ENCODE measurements around the gene ZBTB7B.

ZBTB7B gene

DNA sequence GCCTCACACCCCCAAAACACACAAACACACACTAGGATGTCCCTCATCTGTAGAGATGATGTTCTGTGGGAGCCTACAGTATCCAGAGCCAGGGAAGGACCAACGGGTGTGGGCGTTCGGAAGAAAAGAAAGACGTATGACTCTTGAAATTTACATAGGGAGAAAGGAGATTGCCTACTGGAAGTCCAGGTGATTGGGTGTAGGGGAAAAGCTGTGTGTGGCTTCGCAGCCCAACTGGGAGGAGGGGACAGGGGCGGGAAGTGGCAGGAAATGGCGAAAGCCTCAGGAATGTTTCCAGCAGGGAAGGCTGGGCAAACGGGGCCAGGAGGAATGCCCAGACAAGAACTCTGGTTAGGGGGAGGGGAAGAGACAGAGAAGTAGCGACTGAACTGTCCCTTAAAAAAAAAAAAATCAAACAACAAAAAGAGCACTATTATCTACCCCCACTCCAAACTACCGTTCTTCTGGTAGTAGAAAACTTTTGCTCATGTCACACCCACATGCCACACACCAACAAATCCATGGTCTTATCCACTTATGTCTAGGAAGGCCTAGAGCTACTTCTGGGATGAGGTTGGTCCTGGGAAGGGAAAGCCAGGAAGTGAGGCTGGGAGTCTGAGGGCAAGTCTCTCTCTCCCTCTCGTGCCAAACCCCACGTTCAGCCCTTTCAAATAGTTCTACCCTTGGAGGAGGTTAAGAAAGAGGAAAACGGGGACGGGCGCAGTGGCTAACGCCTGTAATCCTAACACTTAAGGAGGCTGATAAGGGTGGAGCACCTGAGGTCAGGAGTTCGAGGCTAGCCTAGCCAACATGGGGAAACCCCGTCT, 29.9 kb upstream of the ZBTB7B start (continued):
- peak; percentile 69 for TF ChIP-seq ZNF629 (tag by site-specific recombination; IDR thresholded peaks at IDR 0.05)
- TF ChIP-seq ZNF626 (tag by site-specific recombination; IDR thresholded peaks at IDR 0.05): no peak
- TF ChIP-seq, protein P1, sequence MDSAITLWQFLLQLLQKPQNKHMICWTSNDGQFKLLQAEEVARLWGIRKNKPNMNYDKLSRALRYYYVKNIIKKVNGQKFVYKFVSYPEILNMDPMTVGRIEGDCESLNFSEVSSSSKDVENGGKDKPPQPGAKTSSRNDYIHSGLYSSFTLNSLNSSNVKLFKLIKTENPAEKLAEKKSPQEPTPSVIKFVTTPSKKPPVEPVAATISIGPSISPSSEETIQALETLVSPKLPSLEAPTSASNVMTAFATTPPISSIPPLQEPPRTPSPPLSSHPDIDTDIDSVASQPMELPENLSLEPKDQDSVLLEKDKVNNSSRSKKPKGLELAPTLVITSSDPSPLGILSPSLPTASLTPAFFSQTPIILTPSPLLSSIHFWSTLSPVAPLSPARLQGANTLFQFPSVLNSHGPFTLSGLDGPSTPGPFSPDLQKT (IDR thresholded peaks at IDR 0.05; ENCODE audit: borderline replicate concordance, low read depth, low read length): no peak
- no peak for TF ChIP-seq ZNF423 (tag by site-specific recombination; IDR thresholded peaks at IDR 0.05)
- no peak for TF ChIP-seq ZNF768 (tag by site-specific recombination; IDR thresholded peaks at IDR 0.05)
- no peak for TF ChIP-seq ZNF19 (tag by site-specific recombination; IDR thresholded peaks at IDR 0.05; ENCODE audit: low read depth)
- 0 out of 2 replicates have a peak, but pooled peaks have one; percentile 36 for TF ChIP-seq ZNF24 (tag by site-specific recombination; IDR thresholded peaks at IDR 0.05)
- no peak for TF ChIP-seq ZNF521 (tag by site-specific recombination; IDR thresholded peaks at IDR 0.05)
- no peak for TF ChIP-seq ZNF530 (tag by site-specific recombination; IDR thresholded peaks at IDR 0.05; ENCODE audit: low read depth)
- no peak for TF ChIP-seq ZNF23 (tag by site-specific recombination; IDR thresholded peaks at IDR 0.05; ENCODE audit: borderline replicate concordance)
- no peak for TF ChIP-seq ZNF37A (tag by site-specific recombination; IDR thresholded peaks at IDR 0.05)
- TF ChIP-seq, protein P2, sequence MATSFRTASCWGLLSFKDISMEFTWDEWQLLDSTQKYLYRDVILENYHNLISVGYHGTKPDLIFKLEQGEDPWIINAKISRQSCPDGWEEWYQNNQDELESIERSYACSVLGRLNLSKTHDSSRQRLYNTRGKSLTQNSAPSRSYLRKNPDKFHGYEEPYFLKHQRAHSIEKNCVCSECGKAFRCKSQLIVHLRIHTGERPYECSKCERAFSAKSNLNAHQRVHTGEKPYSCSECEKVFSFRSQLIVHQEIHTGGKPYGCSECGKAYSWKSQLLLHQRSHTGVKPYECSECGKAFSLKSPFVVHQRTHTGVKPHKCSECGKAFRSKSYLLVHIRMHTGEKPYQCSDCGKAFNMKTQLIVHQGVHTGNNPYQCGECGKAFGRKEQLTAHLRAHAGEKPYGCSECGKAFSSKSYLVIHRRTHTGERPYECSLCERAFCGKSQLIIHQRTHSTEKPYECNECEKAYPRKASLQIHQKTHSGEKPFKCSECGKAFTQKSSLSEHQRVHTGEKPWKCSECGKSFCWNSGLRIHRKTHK (tag by site-specific recombination; IDR thresholded peaks at IDR 0.05): no peak
- TF ChIP-seq ZFP69B (tag by site-specific recombination; IDR thresholded peaks at IDR 0.05): no peak; the same call in 1 of the 2 replicates
- no peak for TF ChIP-seq ZNF248 (tag by site-specific recombination; IDR thresholded peaks at IDR 0.05)
- TF ChIP-seq, protein P3, sequence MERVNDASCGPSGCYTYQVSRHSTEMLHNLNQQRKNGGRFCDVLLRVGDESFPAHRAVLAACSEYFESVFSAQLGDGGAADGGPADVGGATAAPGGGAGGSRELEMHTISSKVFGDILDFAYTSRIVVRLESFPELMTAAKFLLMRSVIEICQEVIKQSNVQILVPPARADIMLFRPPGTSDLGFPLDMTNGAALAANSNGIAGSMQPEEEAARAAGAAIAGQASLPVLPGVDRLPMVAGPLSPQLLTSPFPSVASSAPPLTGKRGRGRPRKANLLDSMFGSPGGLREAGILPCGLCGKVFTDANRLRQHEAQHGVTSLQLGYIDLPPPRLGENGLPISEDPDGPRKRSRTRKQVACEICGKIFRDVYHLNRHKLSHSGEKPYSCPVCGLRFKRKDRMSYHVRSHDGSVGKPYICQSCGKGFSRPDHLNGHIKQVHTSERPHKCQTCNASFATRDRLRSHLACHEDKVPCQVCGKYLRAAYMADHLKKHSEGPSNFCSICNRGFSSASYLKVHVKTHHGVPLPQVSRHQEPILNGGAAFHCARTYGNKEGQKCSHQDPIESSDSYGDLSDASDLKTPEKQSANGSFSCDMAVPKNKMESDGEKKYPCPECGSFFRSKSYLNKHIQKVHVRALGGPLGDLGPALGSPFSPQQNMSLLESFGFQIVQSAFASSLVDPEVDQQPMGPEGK (tag by site-specific recombination; IDR thresholded peaks at IDR 0.05): peak; percentile 86
- TF ChIP-seq ZNF157 (tag by site-specific recombination; IDR thresholded peaks at IDR 0.05): no peak
- TF ChIP-seq FEZF1 (tag by site-specific recombination; IDR thresholded peaks at IDR 0.05): peak; percentile 98
- no peak for TF ChIP-seq ZNF214 (tag by site-specific recombination; IDR thresholded peaks at IDR 0.05; ENCODE audit: borderline replicate concordance)
- TF ChIP-seq, protein P4, sequence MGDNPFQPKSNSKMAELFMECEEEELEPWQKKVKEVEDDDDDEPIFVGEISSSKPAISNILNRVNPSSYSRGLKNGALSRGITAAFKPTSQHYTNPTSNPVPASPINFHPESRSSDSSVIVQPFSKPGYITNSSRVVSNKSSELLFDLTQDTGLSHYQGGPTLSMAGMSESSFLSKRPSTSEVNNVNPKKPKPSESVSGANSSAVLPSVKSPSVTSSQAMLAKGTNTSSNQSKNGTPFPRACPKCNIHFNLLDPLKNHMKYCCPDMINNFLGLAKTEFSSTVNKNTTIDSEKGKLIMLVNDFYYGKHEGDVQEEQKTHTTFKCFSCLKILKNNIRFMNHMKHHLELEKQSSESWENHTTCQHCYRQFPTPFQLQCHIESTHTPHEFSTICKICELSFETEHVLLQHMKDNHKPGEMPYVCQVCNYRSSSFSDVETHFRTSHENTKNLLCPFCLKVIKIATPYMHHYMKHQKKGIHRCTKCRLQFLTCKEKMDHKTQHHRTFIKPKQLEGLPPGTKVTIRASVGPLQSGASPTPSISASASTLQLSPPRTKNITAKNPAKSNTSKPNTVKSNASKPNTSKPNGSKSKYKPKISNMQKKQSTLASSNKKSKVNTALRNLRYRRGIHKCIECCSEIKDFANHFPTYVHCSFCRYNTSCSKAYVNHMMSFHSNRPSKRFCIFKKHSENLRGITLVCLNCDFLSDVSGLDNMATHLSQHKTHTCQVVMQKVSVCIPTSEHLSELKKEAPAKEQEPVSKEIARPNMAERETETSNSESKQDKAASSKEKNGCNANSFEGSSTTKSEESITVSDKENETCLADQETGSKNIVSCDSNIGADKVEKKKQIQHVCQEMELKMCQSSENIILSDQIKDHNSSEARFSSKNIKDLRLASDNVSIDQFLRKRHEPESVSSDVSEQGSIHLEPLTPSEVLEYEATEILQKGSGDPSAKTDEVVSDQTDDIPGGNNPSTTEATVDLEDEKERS (tag by site-specific recombination; IDR thresholded peaks at IDR 0.05): no peak
- TF ChIP-seq OSR2 (tag by site-specific recombination; IDR thresholded peaks at IDR 0.05): peak; percentile 69
- no peak for TF ChIP-seq ZNF140 (tag by site-specific recombination; IDR thresholded peaks at IDR 0.05)
- TF ChIP-seq ZFHX2 (tag by site-specific recombination; conservative IDR thresholded peaks at IDR 0.05): peak; percentile 55
- TF ChIP-seq ZBTB8A (tag by site-specific recombination; IDR thresholded peaks at IDR 0.05): peak; percentile 19; the same call in 1 of the 2 replicates
- TF ChIP-seq, protein P5, sequence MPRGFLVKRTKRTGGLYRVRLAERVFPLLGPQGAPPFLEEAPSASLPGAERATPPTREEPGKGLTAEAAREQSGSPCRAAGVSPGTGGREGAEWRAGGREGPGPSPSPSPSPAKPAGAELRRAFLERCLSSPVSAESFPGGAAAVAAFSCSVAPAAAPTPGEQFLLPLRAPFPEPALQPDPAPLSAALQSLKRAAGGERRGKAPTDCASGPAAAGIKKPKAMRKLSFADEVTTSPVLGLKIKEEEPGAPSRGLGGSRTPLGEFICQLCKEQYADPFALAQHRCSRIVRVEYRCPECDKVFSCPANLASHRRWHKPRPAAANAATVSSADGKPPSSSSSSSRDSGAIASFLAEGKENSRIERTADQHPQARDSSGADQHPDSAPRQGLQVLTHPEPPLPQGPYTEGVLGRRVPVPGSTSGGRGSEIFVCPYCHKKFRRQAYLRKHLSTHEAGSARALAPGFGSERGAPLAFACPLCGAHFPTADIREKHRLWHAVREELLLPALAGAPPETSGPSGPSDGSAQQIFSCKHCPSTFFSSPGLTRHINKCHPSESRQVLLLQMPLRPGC (tag by site-specific recombination; IDR thresholded peaks at IDR 0.05): peak; percentile 86
- TF ChIP-seq, protein P6, sequence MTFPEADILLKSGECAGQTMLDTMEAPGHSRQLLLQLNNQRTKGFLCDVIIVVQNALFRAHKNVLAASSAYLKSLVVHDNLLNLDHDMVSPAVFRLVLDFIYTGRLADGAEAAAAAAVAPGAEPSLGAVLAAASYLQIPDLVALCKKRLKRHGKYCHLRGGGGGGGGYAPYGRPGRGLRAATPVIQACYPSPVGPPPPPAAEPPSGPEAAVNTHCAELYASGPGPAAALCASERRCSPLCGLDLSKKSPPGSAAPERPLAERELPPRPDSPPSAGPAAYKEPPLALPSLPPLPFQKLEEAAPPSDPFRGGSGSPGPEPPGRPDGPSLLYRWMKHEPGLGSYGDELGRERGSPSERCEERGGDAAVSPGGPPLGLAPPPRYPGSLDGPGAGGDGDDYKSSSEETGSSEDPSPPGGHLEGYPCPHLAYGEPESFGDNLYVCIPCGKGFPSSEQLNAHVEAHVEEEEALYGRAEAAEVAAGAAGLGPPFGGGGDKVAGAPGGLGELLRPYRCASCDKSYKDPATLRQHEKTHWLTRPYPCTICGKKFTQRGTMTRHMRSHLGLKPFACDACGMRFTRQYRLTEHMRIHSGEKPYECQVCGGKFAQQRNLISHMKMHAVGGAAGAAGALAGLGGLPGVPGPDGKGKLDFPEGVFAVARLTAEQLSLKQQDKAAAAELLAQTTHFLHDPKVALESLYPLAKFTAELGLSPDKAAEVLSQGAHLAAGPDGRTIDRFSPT (tag by site-specific recombination; IDR thresholded peaks at IDR 0.05): no peak
- peak; percentile 63 for TF ChIP-seq IKZF3 (tag by site-specific recombination; IDR thresholded peaks at IDR 0.05)
- TF ChIP-seq ZNF112 (tag by site-specific recombination; IDR thresholded peaks at IDR 0.05): no peak
- TF ChIP-seq TCF7L2 (IDR thresholded peaks at IDR 0.05; ENCODE audit: borderline replicate concordance, low read depth, low read length): no peak
- no peak for TF ChIP-seq ZNF664 (tag by site-specific recombination; IDR thresholded peaks at IDR 0.05)

All from HEK293 (cell line).